ENCODE data around the gene C17orf114.

Gene C17orf114

DNA sequence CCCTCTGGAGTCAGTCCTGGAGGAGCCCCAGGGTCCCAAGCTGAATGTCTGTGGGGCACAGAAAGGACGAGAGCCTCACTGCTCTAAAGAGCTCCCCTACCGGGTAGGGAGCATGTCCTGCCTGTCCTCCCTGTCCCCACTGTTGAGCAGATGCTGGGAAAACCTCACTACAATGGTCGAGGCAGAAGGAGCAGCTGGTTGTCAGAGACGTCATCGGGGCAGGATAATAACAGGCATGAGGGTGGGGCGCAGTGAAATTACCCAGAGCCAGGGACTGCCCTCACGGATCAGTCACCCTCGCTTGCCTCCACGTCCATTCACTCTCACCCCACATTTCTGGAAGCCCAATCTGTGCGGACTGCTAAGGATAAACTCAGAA is 29.9 kb downstream of the C17orf114 start:
- Mint-ChIP-seq H3K27me3 (ENCODE audit: low read depth, unreplicated experiment) (peaks cover 42% of the 10 kb centered on the region), H3K36me3 (ENCODE audit: low read depth, unreplicated experiment) (no peaks in the 10 kb centered on the region), H3K4me3 (ENCODE audit: unreplicated experiment) (no peak overlapping the region), H3K4me1 (ENCODE audit: low read depth, unreplicated experiment) (no peaks in the 10 kb centered on the region), H3K27ac (ENCODE audit: unreplicated experiment) (no peak overlapping the region), H3K9me3 (ENCODE audit: unreplicated experiment) (no peaks in the 10 kb centered on the region)
- TF ChIP-seq EZH2 (IDR thresholded peaks at IDR 0.05; ENCODE audit: insufficient read depth, low read length), result no peak
- TF ChIP-seq, protein P1, sequence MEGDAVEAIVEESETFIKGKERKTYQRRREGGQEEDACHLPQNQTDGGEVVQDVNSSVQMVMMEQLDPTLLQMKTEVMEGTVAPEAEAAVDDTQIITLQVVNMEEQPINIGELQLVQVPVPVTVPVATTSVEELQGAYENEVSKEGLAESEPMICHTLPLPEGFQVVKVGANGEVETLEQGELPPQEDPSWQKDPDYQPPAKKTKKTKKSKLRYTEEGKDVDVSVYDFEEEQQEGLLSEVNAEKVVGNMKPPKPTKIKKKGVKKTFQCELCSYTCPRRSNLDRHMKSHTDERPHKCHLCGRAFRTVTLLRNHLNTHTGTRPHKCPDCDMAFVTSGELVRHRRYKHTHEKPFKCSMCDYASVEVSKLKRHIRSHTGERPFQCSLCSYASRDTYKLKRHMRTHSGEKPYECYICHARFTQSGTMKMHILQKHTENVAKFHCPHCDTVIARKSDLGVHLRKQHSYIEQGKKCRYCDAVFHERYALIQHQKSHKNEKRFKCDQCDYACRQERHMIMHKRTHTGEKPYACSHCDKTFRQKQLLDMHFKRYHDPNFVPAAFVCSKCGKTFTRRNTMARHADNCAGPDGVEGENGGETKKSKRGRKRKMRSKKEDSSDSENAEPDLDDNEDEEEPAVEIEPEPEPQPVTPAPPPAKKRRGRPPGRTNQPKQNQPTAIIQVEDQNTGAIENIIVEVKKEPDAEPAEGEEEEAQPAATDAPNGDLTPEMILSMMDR (IDR thresholded peaks at IDR 0.05; ENCODE audit: insufficient read depth, low read depth, low read length), result no peak
- Histone ChIP-seq H2AFZ (ENCODE audit: low read depth, low read length) (no peak overlapping the region), H3K9me3 (ENCODE audit: insufficient read depth, low read depth, low read length) (no peaks in the 10 kb centered on the region), H3K36me3 (ENCODE audit: insufficient read depth, low read length) (no peaks in the 10 kb centered on the region), H3K27me3 (ENCODE audit: insufficient read depth, low read length) (peaks cover 21% of the 10 kb centered on the region), H3K27ac (ENCODE audit: low read depth, low read length) (no peak overlapping the region), H3K4me3 (ENCODE audit: insufficient read depth, low read depth, low read length) (no peak overlapping the region), H3K9ac (ENCODE audit: low read length) (no peak overlapping the region), H3K79me2 (ENCODE audit: insufficient read depth, low read length) (no peaks in the 10 kb centered on the region), H4K20me1 (ENCODE audit: insufficient read depth, low read length) (no peaks in the 10 kb centered on the region), H3K4me1 (ENCODE audit: insufficient read depth, low read length) (no peaks in the 10 kb centered on the region), H3K4me2 (ENCODE audit: low read length) (no peak overlapping the region)
- no peak for DNase-seq (ENCODE audit: low read depth)
- no peak for FAIRE-seq

DNA sequence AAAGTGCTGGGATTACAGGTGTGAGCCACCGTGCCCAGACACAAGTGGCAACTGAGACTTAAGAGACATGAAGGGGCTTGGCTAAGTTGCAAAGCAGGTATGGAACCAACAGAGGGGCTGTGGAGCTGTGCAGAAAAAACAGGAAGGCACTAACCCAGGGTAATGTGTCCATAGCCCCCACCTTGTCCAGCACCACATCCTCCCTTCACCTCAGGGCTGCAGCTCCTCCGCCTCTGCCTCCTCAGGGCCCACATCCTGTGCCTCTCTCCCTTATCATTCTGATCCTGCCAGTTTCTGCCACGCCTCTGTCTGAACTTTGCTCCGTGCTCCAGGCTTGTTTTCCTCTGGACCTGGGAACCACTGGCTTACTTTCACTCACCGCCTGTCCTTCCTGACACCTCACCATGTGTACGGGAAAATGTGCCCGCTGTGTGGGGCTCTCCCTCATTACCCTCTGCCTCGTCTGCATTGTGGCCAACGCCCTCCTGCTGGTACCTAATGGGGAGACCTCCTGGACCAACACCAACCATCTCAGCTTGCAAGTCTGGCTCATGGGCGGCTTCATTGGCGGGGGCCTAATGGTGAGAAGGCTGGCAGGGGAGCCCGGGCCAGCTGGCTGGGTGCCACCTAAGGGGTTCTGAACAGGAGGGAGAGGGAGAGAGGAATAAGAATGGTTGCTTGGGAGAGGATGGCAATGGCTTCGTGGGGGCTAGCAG is 30.5 kb downstream of the C17orf114 start, which contains the start of gene TM4SF5:
Gene TM4SF5 (plus strand): TSS at position 368 of the 716 bp plus-strand sequence. CDS start 37 bp downstream, at position 405.
- Histone ChIP-seq H3K79me2 (ENCODE audit: insufficient read depth, low read length) (no peaks in the 10 kb centered on the region), H3K27me3 (ENCODE audit: insufficient read depth, low read length) (peaks cover 21% of the 10 kb centered on the region), H2AFZ (ENCODE audit: low read depth, low read length) (no peak within 1 kb of the TSS), H3K27ac (ENCODE audit: low read depth, low read length) (no peak within 1 kb of the TSS), H4K20me1 (ENCODE audit: insufficient read depth, low read length) (no peaks in the 10 kb centered on the region), H3K4me1 (ENCODE audit: insufficient read depth, low read length) (no peaks in the 10 kb centered on the region), H3K4me3 (ENCODE audit: insufficient read depth, low read depth, low read length) (no peak within 1 kb of the TSS), H3K36me3 (ENCODE audit: insufficient read depth, low read length) (no peaks in the 10 kb centered on the region), H3K9me3 (ENCODE audit: insufficient read depth, low read depth, low read length) (no peaks in the 10 kb centered on the region), H3K9ac (ENCODE audit: low read length) (no peak within 1 kb of the TSS), H3K4me2 (ENCODE audit: low read length) (no peak within 1 kb of the TSS)
- Mint-ChIP-seq H3K4me1 (ENCODE audit: low read depth, unreplicated experiment) (no peaks in the 10 kb centered on the region), H3K4me3 (ENCODE audit: unreplicated experiment) (no peak within 1 kb of the TSS), H3K27me3 (ENCODE audit: low read depth, unreplicated experiment) (peaks cover 38% of the 10 kb centered on the region), H3K27ac (ENCODE audit: unreplicated experiment) (no peak within 1 kb of the TSS), H3K36me3 (ENCODE audit: low read depth, unreplicated experiment) (no peaks in the 10 kb centered on the region), H3K9me3 (ENCODE audit: unreplicated experiment) (no peaks in the 10 kb centered on the region)
- no peak for FAIRE-seq
- no peak for TF ChIP-seq EZH2 (IDR thresholded peaks at IDR 0.05; ENCODE audit: insufficient read depth, low read length)
- TF ChIP-seq, protein P1 (IDR thresholded peaks at IDR 0.05; ENCODE audit: insufficient read depth, low read depth, low read length), result no peak
- no peak for DNase-seq (ENCODE audit: low read depth)

DNA sequence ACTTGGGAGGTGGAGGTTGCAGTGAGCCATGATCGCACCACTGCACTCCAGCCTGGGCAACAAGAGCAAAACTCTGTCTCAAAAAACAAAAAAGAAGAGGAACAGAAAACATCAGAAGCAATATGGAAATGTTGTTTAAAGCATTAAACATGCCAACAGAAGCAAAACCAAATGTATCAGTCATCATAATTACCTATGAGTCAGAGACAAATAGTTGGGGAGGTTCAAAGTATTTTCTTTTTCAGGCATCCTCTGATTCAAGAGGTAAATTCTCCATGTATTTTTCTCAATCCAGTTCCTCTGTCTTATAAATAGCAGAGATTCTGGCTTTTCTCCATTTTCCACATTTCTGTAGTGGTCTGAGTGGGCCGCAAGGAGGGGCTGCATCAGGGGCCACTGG is 32.5 kb downstream of the C17orf114 start:
- Histone ChIP-seq H3K9me3 (ENCODE audit: insufficient read depth, low read depth, low read length) (no peaks in the 10 kb centered on the region), H3K4me1 (ENCODE audit: insufficient read depth, low read length) (no peaks in the 10 kb centered on the region), H3K27me3 (ENCODE audit: insufficient read depth, low read length) (peaks cover 18% of the 10 kb centered on the region), H3K4me2 (ENCODE audit: low read length) (no peak overlapping the region), H3K4me3 (ENCODE audit: insufficient read depth, low read depth, low read length) (no peak overlapping the region), H2AFZ (ENCODE audit: low read depth, low read length) (no peak overlapping the region), H3K27ac (ENCODE audit: low read depth, low read length) (no peak overlapping the region), H3K79me2 (ENCODE audit: insufficient read depth, low read length) (no peaks in the 10 kb centered on the region), H3K36me3 (ENCODE audit: insufficient read depth, low read length) (no peaks in the 10 kb centered on the region), H3K9ac (ENCODE audit: low read length) (no peak overlapping the region), H4K20me1 (ENCODE audit: insufficient read depth, low read length) (no peaks in the 10 kb centered on the region)
- H3K27me3 Mint-ChIP-seq (ENCODE audit: low read depth, unreplicated experiment), result peaks cover 38% of the 10 kb centered on the region
- FAIRE-seq (no peak), DNase-seq (ENCODE audit: low read depth) (peak; percentile 20)
- no peak overlapping the region for H3K27ac Mint-ChIP-seq (ENCODE audit: unreplicated experiment)
- H3K4me1 Mint-ChIP-seq (ENCODE audit: low read depth, unreplicated experiment), result no peaks in the 10 kb centered on the region
- H3K4me3 Mint-ChIP-seq (ENCODE audit: unreplicated experiment), result no peak overlapping the region
- no peak for TF ChIP-seq EZH2 (IDR thresholded peaks at IDR 0.05; ENCODE audit: insufficient read depth, low read length)
- TF ChIP-seq, protein P1 (IDR thresholded peaks at IDR 0.05; ENCODE audit: insufficient read depth, low read depth, low read length), result no peak
- no peaks in the 10 kb centered on the region for H3K9me3 Mint-ChIP-seq (ENCODE audit: unreplicated experiment)
- H3K36me3 Mint-ChIP-seq (ENCODE audit: low read depth, unreplicated experiment), result no peaks in the 10 kb centered on the region

Measured in astrocyte (in vitro differentiated cells and primary cell).